Skeletal muscle tissue (tissue), 4 donors: ENCODE data around the gene CFAP107. TPM values are rescaled to one million over a fixed set of nuclear protein-coding genes. Genes with fewer than 3 reads are reported as not detected.

Experiments
- H3K27ac ChIP-seq: one replicate; pipeline ENCODE4 v1.7.0; 2013; ENCODE audit warnings: mild to moderate bottlenecking, low read depth, low read length, inconsistent platforms
- H3K27me3 ChIP-seq, 3 donors: one replicate each; pipeline ENCODE4 v1.7.0; 2013; ENCODE audit warnings: low read length in 3 of 3; ENCODE audit not compliant: control insufficient read depth in 3 of 3, insufficient read depth in 3 of 3
- H3K36me3 ChIP-seq, 3 donors: one replicate each; pipeline ENCODE4 v1.7.0; 2013; ENCODE audit warnings: low read length in 3 of 3; ENCODE audit not compliant: control insufficient read depth in 3 of 3, insufficient read depth in 3 of 3
- H3K4me1 ChIP-seq, 3 donors: one replicate each; pipeline ENCODE4 v1.7.0; 2013; ENCODE audit warnings: low read length in 3 of 3, mild to moderate bottlenecking in 3 of 3; ENCODE audit not compliant: control insufficient read depth in 3 of 3, insufficient read depth in 3 of 3
- H3K4me3 ChIP-seq, 3 donors: one replicate each; pipeline ENCODE4 v1.7.0; 2013; ENCODE audit warnings: low read length in 3 of 3
- H3K9ac ChIP-seq, 3 donors: one replicate each; pipeline ENCODE4 v1.7.0; 2013; ENCODE audit warnings: low read length in 3 of 3, mild to moderate bottlenecking in 3 of 3, moderate library complexity in 2 of 3, low read depth in 1 of 3
- H3K9me3 ChIP-seq, 3 donors: one replicate each; pipeline ENCODE4 v1.7.0; 2013; ENCODE audit warnings: low read length in 3 of 3; ENCODE audit not compliant: control insufficient read depth in 3 of 3
- total RNA-seq: library from RNA; depleted of rRNA; stranded (reverse); fragments of >200 nt; gene quantifications from one replicate; pipeline ENCODE4 v1.2.3, GENCODE V29; 2014
- donor health status: Osteomylitis.

The CFAP107 gene
- total RNA-seq, 1 donor from 2014 or later = under 0.01 TPM

GRCh38 chr1:12738934-12739333 is 7.1 kb upstream of the CFAP107 start:
- H3K9ac ChIP-seq = no peak overlapping the region

DNA sequence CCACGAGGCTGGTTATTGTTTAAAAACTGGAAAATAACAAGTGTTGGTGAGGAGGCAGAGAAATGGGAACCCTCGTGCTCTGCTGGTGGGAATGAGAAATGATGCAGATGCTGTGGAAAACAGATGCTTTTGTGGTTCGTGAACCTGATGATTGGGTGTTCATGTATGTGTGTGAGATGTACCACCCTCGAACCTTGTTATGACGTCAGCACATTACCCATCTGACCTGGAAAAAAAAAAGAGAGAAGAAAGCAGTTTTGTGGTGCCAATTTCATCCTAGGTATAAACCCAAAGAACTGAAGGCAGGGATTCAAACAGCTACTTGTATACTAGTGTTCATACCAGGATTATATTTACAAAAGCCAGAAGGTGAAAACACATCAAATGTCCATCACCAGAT is 6.4 kb upstream of the CFAP107 start:
- H3K4me1 ChIP-seq = no peaks in the 10 kb centered on the region
- no peak overlapping the region for H3K4me3 ChIP-seq
- no peak overlapping the region for H3K9ac ChIP-seq
- no peaks in the 10 kb centered on the region for H3K36me3 ChIP-seq
- no peaks in the 10 kb centered on the region for H3K27me3 ChIP-seq
- H3K9me3 ChIP-seq = no peaks in the 10 kb centered on the region
- H3K27ac ChIP-seq = no peak overlapping the region

More at GRCh38 chr1:12738934-12739333, 7.1 kb upstream of the CFAP107 start:
- H3K4me3 ChIP-seq = no peak overlapping the region
- H3K36me3 ChIP-seq = no peaks in the 10 kb centered on the region
- no peaks in the 10 kb centered on the region for H3K27me3 ChIP-seq
- no peaks in the 10 kb centered on the region for H3K9me3 ChIP-seq
- no peaks in the 10 kb centered on the region for H3K4me1 ChIP-seq
- no peak overlapping the region for H3K27ac ChIP-seq

DNA sequence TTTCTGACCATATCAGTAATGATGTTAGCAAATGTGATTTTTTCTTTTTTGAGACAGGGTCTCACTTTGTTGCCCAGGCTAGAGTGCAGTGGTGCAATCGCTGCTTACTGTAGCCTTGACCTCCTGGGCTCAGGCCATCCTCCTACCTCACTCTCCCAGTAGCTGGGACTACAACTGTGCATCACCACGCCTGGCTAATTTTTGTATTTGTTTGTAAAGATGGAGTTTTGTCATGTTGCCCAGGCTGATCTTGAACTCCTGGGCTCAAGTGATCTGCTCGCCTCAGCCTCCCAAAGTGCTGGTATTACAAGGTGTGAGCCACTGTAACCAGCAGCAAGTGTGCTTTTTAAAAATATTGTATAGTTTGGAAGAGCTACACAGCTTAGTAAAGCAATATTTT is 4.1 kb upstream of the CFAP107 start:
- Histone ChIP-seq H3K4me1 (peaks cover 0 to 5% (median 0%) of the 10 kb centered on the region in 3 donors), H3K27me3 (no peaks in the 10 kb centered on the region), H3K27ac (no peak overlapping the region), H3K9me3 (no peaks in the 10 kb centered on the region), H3K4me3 (no peak overlapping the region), H3K36me3 (no peaks in the 10 kb centered on the region), H3K9ac (no peak overlapping the region)

GRCh38 chr1:12745126-12745991 is 641 bp upstream of the CFAP107 start:
- H3K27ac ChIP-seq = no peak overlapping the region
- no peak overlapping the region for H3K9ac ChIP-seq
- H3K4me1 ChIP-seq = peaks cover 0 to 5% (median 0%) of the 10 kb centered on the region in 3 donors
- no peaks in the 10 kb centered on the region for H3K36me3 ChIP-seq
- H3K9me3 ChIP-seq = peaks cover 0 to 6% (median 6%) of the 10 kb centered on the region in 3 donors
- no peak overlapping the region for H3K4me3 ChIP-seq
- no peaks in the 10 kb centered on the region for H3K27me3 ChIP-seq

- H3K9me3 ChIP-seq = peaks cover 0 to 6% (median 6%) of the 10 kb centered on the region in 3 donors
- H3K4me1 ChIP-seq = peaks cover 0 to 5% (median 0%) of the 10 kb centered on the region in 3 donors
- H3K4me3 ChIP-seq = no peak overlapping the region
- no peaks in the 10 kb centered on the region for H3K36me3 ChIP-seq
- no peaks in the 10 kb centered on the region for H3K27me3 ChIP-seq
- H3K27ac ChIP-seq = no peak overlapping the region
- no peak overlapping the region for H3K9ac ChIP-seq
Measured at GRCh38 chr1:12748778-12749355, 2.9 kb downstream of the CFAP107 start.

DNA sequence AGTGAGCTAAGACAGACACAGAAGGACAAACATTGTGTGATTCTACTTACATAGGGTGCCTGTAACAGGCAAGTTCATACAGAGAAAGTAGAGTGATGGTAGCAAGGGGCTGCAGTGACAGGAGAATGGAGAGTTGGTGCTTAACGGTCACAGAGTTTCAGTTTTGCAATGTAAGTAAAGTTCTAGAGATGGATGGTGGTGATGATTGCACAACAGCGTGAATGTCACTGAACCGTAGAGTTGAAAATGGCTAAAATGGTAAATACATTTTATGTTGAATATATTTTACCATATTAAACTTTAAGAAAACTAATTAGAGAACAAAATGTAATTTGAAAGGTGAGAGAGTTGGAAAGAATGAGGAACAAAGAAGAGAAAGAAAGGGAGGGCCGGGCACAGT is 8.7 kb downstream of the CFAP107 start:
- Histone ChIP-seq H3K27ac (no peak overlapping the region), H3K4me3 (no peak overlapping the region), H3K9me3 (peaks cover 0 to 2% (median 0%) of the 10 kb centered on the region in 3 donors), H3K27me3 (peaks cover 0 to 10% (median 0%) of the 10 kb centered on the region in 3 donors), H3K4me1 (no peaks in the 10 kb centered on the region), H3K36me3 (no peaks in the 10 kb centered on the region), H3K9ac (no peak overlapping the region)

- Histone ChIP-seq H3K4me3 (no peak overlapping the region), H3K27ac (no peak overlapping the region), H3K36me3 (no peaks in the 10 kb centered on the region), H3K9ac (no peak overlapping the region), H3K4me1 (no peaks in the 10 kb centered on the region), H3K9me3 (no peaks in the 10 kb centered on the region), H3K27me3 (peaks cover 0 to 10% (median 0%) of the 10 kb centered on the region in 3 donors)
Measured at GRCh38 chr1:12756273-12756672, 10.3 kb downstream of the CFAP107 start.

DNA sequence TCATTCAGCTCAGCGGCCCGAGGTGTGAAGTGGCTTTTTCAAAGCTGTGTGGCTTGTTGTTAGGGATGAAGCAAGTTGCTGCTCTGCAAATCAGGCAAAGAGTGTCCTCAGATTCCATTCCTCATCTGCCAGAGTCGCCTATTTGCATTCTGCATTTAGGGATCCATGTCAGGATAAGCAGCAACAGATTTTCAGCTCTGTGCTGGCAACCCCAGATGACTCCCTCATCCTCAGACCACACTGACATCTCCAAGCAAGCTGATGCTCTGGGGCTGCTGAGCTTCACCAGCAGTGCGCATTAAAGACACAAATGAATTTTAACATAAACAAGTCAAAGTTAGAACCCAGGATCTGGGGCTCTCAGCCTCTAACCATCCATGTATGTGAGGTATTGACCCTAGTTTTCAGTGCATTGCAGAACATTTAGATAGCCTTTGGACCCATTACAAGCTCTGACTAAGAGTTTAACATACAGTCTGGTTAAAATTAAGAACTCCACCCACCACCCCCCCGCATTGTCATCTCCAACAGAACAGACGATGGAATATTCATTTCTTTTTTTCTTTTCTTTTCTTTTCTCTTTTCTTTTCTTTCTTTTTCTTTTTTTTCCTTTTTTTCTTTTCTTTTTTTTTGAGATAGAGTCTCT is 10.9 kb downstream of the CFAP107 start:
- H3K9me3 ChIP-seq = no peaks in the 10 kb centered on the region

DNA sequence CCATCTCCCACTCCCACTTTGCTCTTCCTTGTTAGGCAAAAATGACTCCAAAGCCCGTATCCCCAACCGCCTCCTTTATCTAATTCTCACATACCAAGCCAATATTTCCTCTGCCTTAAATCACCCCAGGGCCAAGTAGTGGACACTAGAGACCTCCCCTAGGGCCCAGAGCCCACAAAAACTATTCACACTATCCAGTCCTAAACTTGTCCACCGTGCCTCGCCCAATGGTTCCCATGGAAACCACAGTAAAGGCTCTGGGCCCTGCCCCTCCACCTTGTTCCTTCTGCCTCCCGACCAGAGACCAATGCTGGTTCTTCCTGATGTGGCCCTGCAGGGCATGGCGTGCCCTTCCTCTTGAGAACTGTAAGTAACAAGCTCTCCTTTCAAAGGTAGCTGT is 11.8 kb downstream of the CFAP107 start:
- no peaks in the 10 kb centered on the region for H3K9me3 ChIP-seq
- peaks cover 0 to 10% (median 0%) of the 10 kb centered on the region in 3 donors for H3K27me3 ChIP-seq
- H3K4me3 ChIP-seq = no peak overlapping the region
- H3K27ac ChIP-seq = no peak overlapping the region
- no peaks in the 10 kb centered on the region for H3K4me1 ChIP-seq
- no peak overlapping the region for H3K9ac ChIP-seq
- no peaks in the 10 kb centered on the region for H3K36me3 ChIP-seq

More for the DNA sequence above, 10.9 kb downstream of the CFAP107 start:
- H3K27ac ChIP-seq = no peak overlapping the region
- peaks cover 0 to 10% (median 0%) of the 10 kb centered on the region in 3 donors for H3K27me3 ChIP-seq
- H3K4me3 ChIP-seq = no peak overlapping the region
- H3K36me3 ChIP-seq = no peaks in the 10 kb centered on the region
- H3K9ac ChIP-seq = no peak overlapping the region
- H3K4me1 ChIP-seq = no peaks in the 10 kb centered on the region
